HepG2 (cell line): ENCODE measurements around the gene BCAS3. TPM values are rescaled to one million over a fixed set of nuclear protein-coding genes. Genes with fewer than 3 reads are reported as not detected.

Source experiments
- ATAC-seq: fragments of 200-7000 bp; cut with Tn5 transposase; 3 replicates; pipeline ENCODE4 v1.9.1; 2020; ENCODE audit warnings: mild to moderate bottlenecking, moderate library complexity
- BruUV-seq: library from RNA; stranded (reverse); fragments of 400-500 nt; replicated peaks from 2 replicates; lab custom pipeline; 2021; lab: Mats Ljungman, UMichigan
- CTCF ChIA-PET: fragments of 300-600 bp; formaldehyde crosslinking; extraction: SDS; loops from one replicate; lab custom pipeline; 2021; ENCODE audit warnings: low total read pairs, inconsistent platforms, low intra/inter-chr PET ratio; lab: Yijun Ruan, JAX
- POLR2A ChIA-PET: fragments of 350-600 bp; sonication (Branson Sonifier 250); formaldehyde crosslinking; loops from one replicate; lab custom pipeline; 2020; ENCODE audit warnings: antibody characterized with exemption, inconsistent platforms; lab: Yijun Ruan, JAX
- DNase-seq: peaks from one replicate; pipeline ENCODE4 v3.0.0-alpha.2; 2015; ENCODE audit warnings: low spot score
- FAIRE-seq: peaks from 3 replicates; lab custom pipeline; 2011; peaks lifted over from hg19 to GRCh38; lab: Jason Lieb, UNC
- H2AFZ ChIP-seq: one replicate; pipeline ENCODE4 v1.6.1; 2011; ENCODE audit warnings: low read length, inconsistent platforms
- H3K27ac ChIP-seq: fragments of 300-600 bp; 3 replicates; pipeline ENCODE4 v1.8.0; 2011; ENCODE audit warnings: mixed run types, mild to moderate bottlenecking, mixed read lengths, low read length, inconsistent platforms; ENCODE audit not compliant: insufficient read depth; ENCODE audit errors: extremely low read length
- H3K27me3 ChIP-seq, 2 experiments: fragments of 200-600 bp in 1 of 2; 2 replicates in 1 of 2; 3 replicates in 1 of 2; pipeline versions ENCODE4 v1.6.0 to v1.8.0; 2011; ENCODE audit warnings: low read length in 2 of 2, mild to moderate bottlenecking in 2 of 2, moderate library complexity in 2 of 2, inconsistent platforms in 1 of 2; ENCODE audit not compliant: insufficient read depth in 2 of 2, control insufficient read depth in 1 of 2
- H3K36me3 ChIP-seq, 2 experiments: fragments of 200-600 bp in 1 of 2; replicated peaks in 1 of 2; 2 replicates in 1 of 2; 3 replicates in 1 of 2; pipeline versions ENCODE4 v1.5.1 to v1.8.0; 2011; ENCODE audit warnings: low read length in 2 of 2, inconsistent platforms in 1 of 2; ENCODE audit not compliant: insufficient read depth in 2 of 2, control insufficient read depth in 1 of 2
- H3K4me1 ChIP-seq: 2 replicates; pipeline ENCODE4 v1.5.1; 2012; ENCODE audit warnings: low read length, inconsistent platforms; ENCODE audit not compliant: insufficient read depth
- H3K4me2 ChIP-seq: 2 replicates; pipeline ENCODE4 v1.6.0; 2011; ENCODE audit warnings: low read depth, low read length, inconsistent platforms
- H3K4me3 ChIP-seq, 3 experiments: fragments of 200-600 bp in 1 of 3; sonication (generic), shearing (Covaris generic) in 1 of 3; replicated peaks in 1 of 3; 2 replicates each; pipeline ENCODE4 v1.5.1; 2011 to 2016; ENCODE audit warnings: low read length in 3 of 3, inconsistent platforms in 2 of 3, low read depth in 2 of 3, mild to moderate bottlenecking in 2 of 3, control low read depth in 1 of 3, mixed read lengths in 1 of 3; ENCODE audit not compliant: insufficient read depth in 1 of 3
- H3K79me2 ChIP-seq: one replicate; pipeline ENCODE4 v1.6.1; 2011; ENCODE audit warnings: low read length, inconsistent platforms; ENCODE audit not compliant: insufficient read depth
- H3K9ac ChIP-seq: 2 replicates; pipeline ENCODE4 v1.6.0; 2011; ENCODE audit warnings: mild to moderate bottlenecking, low read depth, low read length, inconsistent platforms; ENCODE audit not compliant: insufficient read depth
- H3K9me3 ChIP-seq: 2 replicates; pipeline ENCODE4 v1.5.1; 2012; ENCODE audit warnings: mild to moderate bottlenecking, low read length
- H4K20me1 ChIP-seq: 2 replicates; pipeline ENCODE4 v1.6.0; 2011; ENCODE audit warnings: inconsistent platforms, mild to moderate bottlenecking, low read length, moderate library complexity; ENCODE audit not compliant: insufficient read depth
- AGO2 ChIP-seq: fragments of 200-400 bp; formaldehyde crosslinking; optimal IDR thresholded peaks from 2 replicates; pipeline ENCODE3; 2017; ENCODE audit warnings: mild to moderate bottlenecking, low read depth, low read length, moderate library complexity
- AKAP8 ChIP-seq: sonication (generic); formaldehyde crosslinking; IDR thresholded peaks from 2 replicates; pipeline ENCODE4 v1.5.1; 2020; ENCODE audit warnings: mild to moderate bottlenecking, missing genetic modification reagents
- ARID4A ChIP-seq: sonication (generic); formaldehyde crosslinking; IDR thresholded peaks from 2 replicates; pipeline ENCODE4 v1.5.0; 2020; ENCODE audit warnings: mild to moderate bottlenecking, missing genetic modification reagents, borderline replicate concordance
- DNMT1 ChIP-seq: sonication (generic); formaldehyde crosslinking; IDR thresholded peaks from 2 replicates; pipeline ENCODE4 v1.5.1; 2020; ENCODE audit warnings: mild to moderate bottlenecking, missing genetic modification reagents
- ETV6 ChIP-seq: sonication (generic); formaldehyde crosslinking; conservative IDR thresholded peaks from 2 replicates; pipeline ENCODE4 v1.4.0; 2020; ENCODE audit warnings: missing genetic modification reagents
- HNRNPL ChIP-seq: fragments of 200-400 bp; formaldehyde crosslinking; IDR thresholded peaks from 2 replicates; pipeline ENCODE4 v1.6.1; 2017; ENCODE audit warnings: mild to moderate bottlenecking, low read depth, low read length
- RBFOX2 ChIP-seq: fragments of 200-400 bp; formaldehyde crosslinking; IDR thresholded peaks from 2 replicates; pipeline ENCODE4 v1.6.1; 2017; ENCODE audit warnings: low read depth, mild to moderate bottlenecking, low read length
- TOPORS ChIP-seq: sonication (generic); formaldehyde crosslinking; IDR thresholded peaks from 2 replicates; pipeline ENCODE4 v1.8.0; 2023; ENCODE audit warnings: mild to moderate bottlenecking, missing genetic modification reagents
- ZBTB33 ChIP-seq: sonication (generic); formaldehyde crosslinking; IDR thresholded peaks from 2 replicates; pipeline ENCODE4 v1.4.0; 2020; ENCODE audit warnings: missing genetic modification reagents
- ZBTB38 ChIP-seq: sonication (generic); formaldehyde crosslinking; IDR thresholded peaks from 2 replicates; pipeline ENCODE4 v1.5.1; 2020; ENCODE audit warnings: mild to moderate bottlenecking, missing genetic modification reagents
- ZNF10 ChIP-seq: sonication (generic); formaldehyde crosslinking; IDR thresholded peaks from 2 replicates; pipeline ENCODE4 v1.4.0; 2020; ENCODE audit warnings: mild to moderate bottlenecking, low read depth, missing genetic modification reagents, borderline replicate concordance
- ZNF558 ChIP-seq: sonication (generic); formaldehyde crosslinking; IDR thresholded peaks from 2 replicates; pipeline ENCODE4 v1.9.0; 2022; ENCODE audit warnings: mild to moderate bottlenecking, missing genetic modification reagents, borderline replicate concordance
- ZNF768 ChIP-seq: sonication (generic); formaldehyde crosslinking; IDR thresholded peaks from 2 replicates; pipeline ENCODE4 v1.4.0; 2020; ENCODE audit warnings: missing genetic modification reagents
- WGBS: methylation state at CpG from one replicate; pipeline ENCODE4 v1.1.6; 2017; ENCODE audit warnings: low lambda C conversion rate; 5-methylcytosine and 5-hydroxymethylcytosine counted together
- in situ Hi-C: cut with HindIII; loops from 2 replicates; pipeline ENCODE4 v1.10.0; 2017; ENCODE audit warnings: low pct_unique_long_range_greater_than_20kb; ENCODE audit not compliant: extremely low pct_ligation_motif_present
- intact Hi-C: fragments of 100-400 bp; cut with micrococcal nuclease; formaldehyde crosslinking; loops from one replicate; pipeline ENCODE4 v1.10.0; 2022; ENCODE audit not compliant: unreplicated experiment
- polyA plus RNA-seq, 8 experiments: library from polyadenylated mRNA; depleted of rRNA in 3 of 8; stranded (reverse) in 7 of 8; unstranded in 1 of 8; fragments of >200 nt; fragmentation: Illumina TruSeq in 4 of 8; extraction: Trizol in 4 of 8; gene quantifications; 2 replicates each; pipeline versions ENCODE4 v1.2.1 to v1.2.3, GENCODE V29; 2011 to 2016; ENCODE audit warnings: low read depth in 4 of 8, missing spikeins in 1 of 8, mixed read lengths in 1 of 8; ENCODE audit not compliant: insufficient read depth in 1 of 8
- total RNA-seq, 5 experiments: library from RNA; depleted of rRNA; stranded (reverse); fragments of >200 nt; fragmentation: Illumina TruSeq; extraction: Trizol; gene quantifications; 2 replicates each; pipeline ENCODE4 v1.2.3, GENCODE V29; 2016; ENCODE audit warnings: low read depth in 1 of 5

Gene BCAS3
- total and polyA plus RNA-seq, 2 of the 13 experiments (the other 11 are each of a cell fraction or from before 2014, with no cell fraction given), result 10.7 to 11.2 TPM

- DNase-seq, result no peak
- TF ChIP-seq ZBTB33 (CRISPR knock-in tag) (peak; percentile 76; the same call in 1 of the 2 replicates), DNMT1 (0 out of 2 replicates have a peak, but pooled peaks have one; percentile 50), ZNF558 (CRISPR knock-in tag) (no peak), TOPORS (CRISPR knock-in tag) (peak; percentile 44; the same call in 1 of the 2 replicates), ARID4A (CRISPR knock-in tag) (no peak), AGO2 (peak; percentile 85), RBFOX2 (peak; percentile 58), ZBTB38 (CRISPR knock-in tag) (peak; percentile 95), ZNF10 (CRISPR knock-in tag) (0 out of 2 replicates have a peak, but pooled peaks have one; percentile 50), ZNF768 (peak; percentile 7; the same call in 1 of the 2 replicates), AKAP8 (0 out of 2 replicates have a peak, but pooled peaks have one; percentile 18), ETV6 (CRISPR knock-in tag) (no peak), HNRNPL (peak; percentile 80)
- ChIA-PET POLR2A (no interaction called here), CTCF (no interaction called here)
- Histone ChIP-seq H3K27ac (no peak overlapping the region), H3K27me3 (no peaks in the 10 kb centered on the region), H3K4me3 (no peak overlapping the region), H3K9me3 (no peaks in the 10 kb centered on the region), H3K79me2 (peaks cover 24% of the 10 kb centered on the region), H3K4me2 (no peak overlapping the region), H3K9ac (no peak overlapping the region), H3K4me1 (peaks cover 61% of the 10 kb centered on the region), H3K36me3 (no peaks in the 10 kb centered on the region; a peak in 1 of 5 replicates), H2AFZ (no peak overlapping the region), H4K20me1 (no peaks in the 10 kb centered on the region)
- no peak for ATAC-seq
- intact Hi-C loops (loop anchor here (10.0 kb wide), 1 partner anchor 672 kb away; no protein-coding TSS in a partner anchor), in situ Hi-C loops (loop anchor here (10.0 kb wide), 1 partner anchor 672 kb away; no protein-coding TSS in a partner anchor)
- over 99% methylated on average over 44 of the region's 46 CpGs for WGBS
- no peak for FAIRE-seq
- no TSS peak for BruUV-seq
These were observed 719.0 kb downstream of the BCAS3 start for GRCh38 chr17:61396586-61397085.
